Right atrium auricular region (tissue), 2 donors: Measurements from ENCODE around the gene LTK. TPM values are rescaled to one million over a fixed set of nuclear protein-coding genes. Genes with fewer than 3 reads are reported as not detected.

Experiments
- DNase-seq: peaks from one replicate; pipeline ENCODE4 v3.0.0-alpha.2; 2019; ENCODE audit warnings: low spot score
- H3K27ac ChIP-seq, 2 donors: fragments of 200-600 bp; sonication (generic); 1 replicate in 1 of 2; 2 replicates in 1 of 2; pipeline ENCODE4 v1.5.1; 2016 to 2019
- H3K27me3 ChIP-seq, 2 donors: fragments of 200-600 bp; sonication (generic); one replicate each; pipeline versions ENCODE4 v1.5.1 to v1.6.0; 2017 to 2019
- H3K36me3 ChIP-seq: fragments of 200-600 bp; sonication (generic); one replicate; pipeline ENCODE4 v1.5.1; 2016
- H3K4me1 ChIP-seq, 2 donors: fragments of 200-600 bp; sonication (generic); one replicate each; pipeline versions ENCODE4 v1.5.1 to v1.6.0; 2017 to 2019
- H3K4me3 ChIP-seq, 2 donors: fragments of 200-600 bp; sonication (generic); 1 replicate in 1 of 2; 2 replicates in 1 of 2; pipeline ENCODE4 v1.5.1; 2017 to 2019; ENCODE audit warnings: mild to moderate bottlenecking in 1 of 2, moderate library complexity in 1 of 2
- H3K9me3 ChIP-seq, 2 donors: fragments of 200-600 bp; sonication (generic); one replicate each; pipeline ENCODE4 v1.5.1; 2019
- total RNA-seq, 2 donors: library from RNA; depleted of rRNA; stranded (reverse); fragments of >200 nt; gene quantifications; one replicate each; pipeline ENCODE4 v1.1.0, GENCODE V29; 2016
- TF ChIP-seq, protein P1 (sequence below), 2 donors: fragments of 200-600 bp; sonication (generic); IDR thresholded peaks; one replicate each; pipeline ENCODE4 v1.5.1; 2019; ENCODE audit warnings: antibody characterized with exemption in 2 of 2

Gene LTK
- total RNA-seq, 2 donors from 2014 or later = 0.98 TPM; not detected in 1

- TF ChIP-seq, protein P1, sequence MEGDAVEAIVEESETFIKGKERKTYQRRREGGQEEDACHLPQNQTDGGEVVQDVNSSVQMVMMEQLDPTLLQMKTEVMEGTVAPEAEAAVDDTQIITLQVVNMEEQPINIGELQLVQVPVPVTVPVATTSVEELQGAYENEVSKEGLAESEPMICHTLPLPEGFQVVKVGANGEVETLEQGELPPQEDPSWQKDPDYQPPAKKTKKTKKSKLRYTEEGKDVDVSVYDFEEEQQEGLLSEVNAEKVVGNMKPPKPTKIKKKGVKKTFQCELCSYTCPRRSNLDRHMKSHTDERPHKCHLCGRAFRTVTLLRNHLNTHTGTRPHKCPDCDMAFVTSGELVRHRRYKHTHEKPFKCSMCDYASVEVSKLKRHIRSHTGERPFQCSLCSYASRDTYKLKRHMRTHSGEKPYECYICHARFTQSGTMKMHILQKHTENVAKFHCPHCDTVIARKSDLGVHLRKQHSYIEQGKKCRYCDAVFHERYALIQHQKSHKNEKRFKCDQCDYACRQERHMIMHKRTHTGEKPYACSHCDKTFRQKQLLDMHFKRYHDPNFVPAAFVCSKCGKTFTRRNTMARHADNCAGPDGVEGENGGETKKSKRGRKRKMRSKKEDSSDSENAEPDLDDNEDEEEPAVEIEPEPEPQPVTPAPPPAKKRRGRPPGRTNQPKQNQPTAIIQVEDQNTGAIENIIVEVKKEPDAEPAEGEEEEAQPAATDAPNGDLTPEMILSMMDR (IDR thresholded peaks at IDR 0.05) = no peak
- Histone ChIP-seq H3K27ac (no peak overlapping the region), H3K9me3 (no peaks in the 10 kb centered on the region), H3K27me3 (peaks cover 16 to 21% of the 10 kb centered on the region in 2 donors), H3K36me3 (no peaks in the 10 kb centered on the region), H3K4me3 (peak overlapping the region in 1 of 2 donors; percentile 49), H3K4me1 (peaks cover 0 to 29% of the 10 kb centered on the region in 2 donors)
- DNase-seq = no peak
Observed at GRCh38 chr15:41511899-41512369, 1.7 kb downstream of the LTK start.

GRCh38 chr15:41511331-41511898, 2.2 kb downstream of the LTK start:
- Histone ChIP-seq H3K27ac (no peak overlapping the region), H3K9me3 (no peaks in the 10 kb centered on the region), H3K27me3 (peaks cover 16 to 21% of the 10 kb centered on the region in 2 donors), H3K36me3 (no peaks in the 10 kb centered on the region), H3K4me3 (peak overlapping the region in 1 of 2 donors; percentile 49), H3K4me1 (peaks cover 0 to 29% of the 10 kb centered on the region in 2 donors)
- TF ChIP-seq, protein P1 (IDR thresholded peaks at IDR 0.05) = no peak
- DNase-seq = no peak

GRCh38 chr15:41510728-41511127, 2.9 kb downstream of the LTK start:
- Histone ChIP-seq H3K27me3 (peaks cover 16 to 21% of the 10 kb centered on the region in 2 donors), H3K4me1 (peaks cover 0 to 29% of the 10 kb centered on the region in 2 donors), H3K27ac (no peak overlapping the region), H3K36me3 (no peaks in the 10 kb centered on the region), H3K9me3 (no peaks in the 10 kb centered on the region), H3K4me3 (no peak overlapping the region)
- TF ChIP-seq, protein P1 (IDR thresholded peaks at IDR 0.05) = no peak
- DNase-seq = no peak

DNA sequence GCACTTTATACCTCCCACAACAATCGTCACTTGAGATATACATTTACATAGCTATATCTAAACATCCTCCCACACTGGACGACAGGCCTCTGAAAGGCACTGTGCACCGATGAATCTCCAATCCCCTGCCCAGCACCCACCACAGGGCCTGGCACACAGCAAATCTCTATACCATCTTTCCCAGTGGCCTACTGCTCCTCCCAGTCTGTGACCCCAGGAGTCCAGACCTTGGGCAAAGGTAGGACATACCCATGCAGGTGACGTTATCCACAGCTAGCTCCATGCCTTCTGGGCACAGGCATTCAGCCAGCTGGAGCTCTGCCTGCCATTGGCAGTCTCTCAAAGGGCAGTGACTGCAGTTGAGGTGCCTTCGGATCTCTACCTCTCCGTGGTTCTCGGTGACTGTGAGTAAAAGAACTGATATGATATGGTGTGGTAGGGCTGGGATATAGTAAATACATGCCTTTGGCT, 5.8 kb downstream of the LTK start:
- TF ChIP-seq, protein P1 (IDR thresholded peaks at IDR 0.05) = no peak
- DNase-seq = no peak
- H3K4me3 ChIP-seq = no peak overlapping the region
- H3K4me1 ChIP-seq = peaks cover 0 to 20% of the 10 kb centered on the region in 2 donors
- no peak overlapping the region for H3K27ac ChIP-seq
- peaks cover 13 to 19% of the 10 kb centered on the region in 2 donors for H3K27me3 ChIP-seq
- no peaks in the 10 kb centered on the region for H3K9me3 ChIP-seq
- H3K36me3 ChIP-seq = no peaks in the 10 kb centered on the region

GRCh38 chr15:41506796-41507341, 6.8 kb downstream of the LTK start:
- TF ChIP-seq, protein P1 (IDR thresholded peaks at IDR 0.05) = no peak
- Histone ChIP-seq H3K4me3 (no peak overlapping the region), H3K4me1 (peaks cover 0 to 20% of the 10 kb centered on the region in 2 donors), H3K9me3 (no peaks in the 10 kb centered on the region), H3K27ac (no peak overlapping the region), H3K36me3 (no peaks in the 10 kb centered on the region), H3K27me3 (peaks cover 7 to 20% of the 10 kb centered on the region in 2 donors)
- DNase-seq = no peak
